H9 (cell line): Measurements from ENCODE around the gene HPCAL4. TPM values are rescaled to one million over a fixed set of nuclear protein-coding genes. Genes with fewer than 3 reads are reported as not detected.

Experiments used
- DNase-seq: peaks from one replicate; pipeline ENCODE4 v3.0.0-alpha.2; 2017
- H2AFZ ChIP-seq: one replicate; pipeline ENCODE4 v1.6.1; 2013; ENCODE audit warnings: mild to moderate bottlenecking, low read length, control low read depth, moderate library complexity
- H2AK5ac ChIP-seq: 2 replicates; pipeline ENCODE4 v1.6.1; 2013; ENCODE audit warnings: low read length, control low read depth, mixed read lengths; ENCODE audit not compliant: insufficient read length
- H2BK120ac ChIP-seq: one replicate; pipeline ENCODE4 v1.6.1; 2013; ENCODE audit warnings: low read depth, mild to moderate bottlenecking, low read length, control low read depth, inconsistent platforms; ENCODE audit not compliant: poor library complexity, severe bottlenecking
- H2BK12ac ChIP-seq: 2 replicates; pipeline ENCODE4 v1.6.1; 2013; ENCODE audit warnings: low read length, control low read depth, mixed read lengths, low read depth; ENCODE audit not compliant: insufficient read length
- H2BK15ac ChIP-seq: 2 replicates; pipeline ENCODE4 v1.6.1; 2013; ENCODE audit warnings: low read depth, low read length, control low read depth
- H2BK20ac ChIP-seq: one replicate; pipeline ENCODE4 v1.6.1; 2013; ENCODE audit warnings: low read depth, mild to moderate bottlenecking, low read length, control low read depth, inconsistent platforms; ENCODE audit not compliant: poor library complexity, severe bottlenecking
- H2BK5ac ChIP-seq: 2 replicates; pipeline ENCODE4 v1.6.1; 2013; ENCODE audit warnings: low read length, control low read depth, mixed read lengths; ENCODE audit not compliant: insufficient read length
- H3K14ac ChIP-seq: 2 replicates; pipeline ENCODE4 v1.6.1; 2013; ENCODE audit warnings: low read length, control low read depth; ENCODE audit not compliant: insufficient read depth
- H3K18ac ChIP-seq: 2 replicates; pipeline ENCODE4 v1.6.1; 2013; ENCODE audit warnings: low read depth, mild to moderate bottlenecking, mixed read lengths, low read length, control low read depth; ENCODE audit not compliant: insufficient read length
- H3K23ac ChIP-seq: 2 replicates; pipeline ENCODE4 v1.6.1; 2013; ENCODE audit warnings: low read length, control low read depth, mixed read lengths, low read depth; ENCODE audit not compliant: insufficient read length
- H3K23me2 ChIP-seq: 2 replicates; pipeline ENCODE4 v1.6.1; 2013; ENCODE audit warnings: low read depth, mild to moderate bottlenecking, mixed read lengths, low read length, control low read depth; ENCODE audit not compliant: insufficient read length, poor library complexity, severe bottlenecking
- H3K27ac ChIP-seq: 2 replicates; pipeline ENCODE4 v1.5.1; 2013; ENCODE audit warnings: low read length, control low read depth, mixed read lengths, low read depth; ENCODE audit not compliant: insufficient read length
- H3K27me3 ChIP-seq: 2 replicates; pipeline ENCODE4 v1.6.1; 2013; ENCODE audit warnings: low read length, control low read depth, inconsistent platforms; ENCODE audit not compliant: insufficient read depth
- H3K4ac ChIP-seq: 2 replicates; pipeline ENCODE4 v1.6.1; 2013; ENCODE audit warnings: low read depth, mild to moderate bottlenecking, control low read depth, inconsistent platforms, low read length, moderate library complexity
- H3K4me1 ChIP-seq: 2 replicates; pipeline ENCODE4 v1.6.1; 2013; ENCODE audit warnings: low read length, control low read depth, inconsistent platforms; ENCODE audit not compliant: insufficient read depth
- H3K4me2 ChIP-seq: 2 replicates; pipeline ENCODE4 v1.6.1; 2013; ENCODE audit warnings: low read length, control low read depth, mixed read lengths; ENCODE audit not compliant: insufficient read length, insufficient read depth
- H3K56ac ChIP-seq: 2 replicates; pipeline ENCODE4 v1.6.1; 2013; ENCODE audit warnings: low read depth, mild to moderate bottlenecking, mixed read lengths, low read length, control low read depth; ENCODE audit not compliant: insufficient read length
- H3K79me1 ChIP-seq: 2 replicates; pipeline ENCODE4 v1.6.1; 2013; ENCODE audit warnings: low read depth, mild to moderate bottlenecking, moderate library complexity, low read length, control low read depth, inconsistent platforms; ENCODE audit not compliant: insufficient read depth, poor library complexity, severe bottlenecking
- H3K79me2 ChIP-seq: 2 replicates; pipeline ENCODE4 v1.6.1; 2013; ENCODE audit warnings: low read length, control low read depth, inconsistent platforms; ENCODE audit not compliant: insufficient read depth
- H3K9ac ChIP-seq: 2 replicates; pipeline ENCODE4 v1.6.1; 2013; ENCODE audit warnings: low read length, control low read depth, mixed read lengths; ENCODE audit not compliant: insufficient read length; ENCODE audit errors: extremely low read depth
- H3K9me3 ChIP-seq: one replicate; pipeline ENCODE4 v1.6.1; 2013; ENCODE audit warnings: low read depth, low read length, inconsistent platforms; ENCODE audit not compliant: control insufficient read depth
- H3T11ph ChIP-seq: one replicate; pipeline ENCODE4 v1.6.1; 2013; ENCODE audit warnings: mild to moderate bottlenecking, low read length, control low read depth, inconsistent platforms
- H4K20me1 ChIP-seq: one replicate; pipeline ENCODE4 v1.6.1; 2013; ENCODE audit not compliant: control insufficient read depth, insufficient read length, insufficient read depth
- H4K5ac ChIP-seq: 2 replicates; pipeline ENCODE4 v1.6.1; 2013; ENCODE audit warnings: low read depth, mild to moderate bottlenecking, mixed read lengths, low read length, control low read depth; ENCODE audit not compliant: insufficient read length
- H4K8ac ChIP-seq: replicated peaks from 2 replicates; pipeline ENCODE4 v1.6.1; 2013; ENCODE audit warnings: low read length, control low read depth, mixed read lengths, low read depth; ENCODE audit not compliant: insufficient read length
- H4K91ac ChIP-seq: 2 replicates; pipeline ENCODE4 v1.6.1; 2013; ENCODE audit warnings: low read depth, mild to moderate bottlenecking, moderate library complexity, mixed read lengths, low read length, control low read depth; ENCODE audit not compliant: insufficient read length
- H3K27ac Mint-ChIP-seq, 3 experiments: 2 replicates in 2 of 3; 3 replicates in 1 of 3; pipeline ENCODE4 v1.8.0; 2020 to 2021; ENCODE audit warnings: mixed read lengths in 3 of 3, mild to moderate bottlenecking in 1 of 3, moderate library complexity in 1 of 3
- H3K27me3 Mint-ChIP-seq: 2 replicates; pipeline ENCODE4 v1.8.0; 2021; ENCODE audit warnings: low read depth, mild to moderate bottlenecking, moderate library complexity, mixed read lengths
- H3K36me3 Mint-ChIP-seq, 3 experiments: 2 replicates in 2 of 3; 3 replicates in 1 of 3; pipeline ENCODE4 v1.8.0; 2020 to 2021; ENCODE audit warnings: low read depth in 3 of 3, mixed read lengths in 3 of 3; ENCODE audit not compliant: insufficient read depth in 1 of 3
- H3K4me1 Mint-ChIP-seq, 2 experiments: 2 replicates each; pipeline ENCODE4 v1.8.0; 2020; ENCODE audit warnings: mixed read lengths in 2 of 2
- H3K4me3 Mint-ChIP-seq, 2 experiments: 2 replicates in 1 of 2; 3 replicates in 1 of 2; pipeline ENCODE4 v1.8.0; 2020 to 2021; ENCODE audit warnings: mild to moderate bottlenecking in 2 of 2, mixed read lengths in 2 of 2, moderate library complexity in 1 of 2
- H3K9me3 Mint-ChIP-seq, 2 experiments: 2 replicates in 1 of 2; 3 replicates in 1 of 2; pipeline ENCODE4 v1.8.0; 2020; ENCODE audit warnings: mild to moderate bottlenecking in 2 of 2, mixed read lengths in 2 of 2, moderate library complexity in 1 of 2
- WGBS: extraction: QIAGEN DNeasy Blood & Tissue Kit; methylation state at CpG from one replicate; pipeline ENCODE4 v1.1.7; 2013; ENCODE audit warnings: missing lambda C conversion rate, low lambda C conversion rate, mixed read lengths; ENCODE audit not compliant: insufficient read length; ENCODE audit errors: extremely low coverage; 5-methylcytosine and 5-hydroxymethylcytosine counted together
- total RNA-seq: library from RNA; stranded (reverse); gene quantifications from 2 replicates; pipeline ENCODE4 v1.2.1, GENCODE V29; 2021
- TF ChIP-seq, protein P1 (sequence below): fragments of 200-600 bp; sonication (generic); conservative IDR thresholded peaks from 3 replicates; pipeline ENCODE4 v1.8.0; 2021; ENCODE audit warnings: antibody characterized with exemption, mild to moderate bottlenecking

Gene HPCAL4
- total RNA-seq, 1 experiment from 2014 or later = 0.15 TPM

DNA sequence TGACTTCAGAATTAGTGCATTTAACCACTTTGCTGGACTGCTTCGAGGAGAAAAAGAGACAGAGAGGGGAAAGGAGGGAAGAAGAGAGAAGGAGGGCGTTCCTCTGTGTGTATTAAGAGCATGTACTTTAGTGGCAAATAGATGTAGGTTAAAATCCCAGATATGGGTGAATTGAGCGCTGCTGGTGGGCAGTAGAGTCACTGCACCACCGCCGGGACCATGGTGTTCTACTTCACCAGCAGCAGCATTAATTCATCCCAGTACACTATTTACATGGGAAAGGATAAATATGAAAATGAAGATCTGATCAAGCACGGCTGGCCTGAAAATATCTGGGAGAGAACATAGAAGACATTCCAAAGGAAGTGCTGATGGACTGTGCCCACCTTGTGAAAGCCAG is 26.6 kb upstream of the HPCAL4 start:
- no CpG with 5 or more reads among the region's 6 CpGs for WGBS
- Mint-ChIP-seq H3K27me3 (peaks cover 98% of the 10 kb centered on the region), H3K4me3 (no peak overlapping the region), H3K4me1 (no peaks in the 10 kb centered on the region), H3K36me3 (no peaks in the 10 kb centered on the region), H3K27ac (no peak overlapping the region), H3K9me3 (peaks cover 0 to 3% of the 10 kb centered on the region in 2 experiments; a peak in 1 of 5 replicates)
- Histone ChIP-seq H3T11ph (no peak overlapping the region), H3K9ac (no peak overlapping the region), H3K4me2 (no peak overlapping the region), H3K4ac (no peak overlapping the region), H3K56ac (no peak overlapping the region), H3K27me3 (peaks cover 57% of the 10 kb centered on the region), H2BK20ac (no peak overlapping the region), H3K23ac (no peak overlapping the region), H4K5ac (no peak overlapping the region), H4K20me1 (no peaks in the 10 kb centered on the region), H3K18ac (no peak overlapping the region), H3K14ac (no peak overlapping the region), H3K27ac (no peak overlapping the region), H3K9me3 (no peaks in the 10 kb centered on the region), H2AK5ac (no peak overlapping the region), H4K91ac (no peak overlapping the region), H2BK120ac (no peak overlapping the region), H3K4me1 (no peaks in the 10 kb centered on the region), H3K23me2 (no peaks in the 10 kb centered on the region), H2BK5ac (no peak overlapping the region), H2AFZ (no peak overlapping the region), H2BK15ac (no peak overlapping the region), H4K8ac (no peak overlapping the region), H3K79me1 (no peaks in the 10 kb centered on the region), H3K79me2 (no peaks in the 10 kb centered on the region), H2BK12ac (no peak overlapping the region)
- TF ChIP-seq, protein P1, sequence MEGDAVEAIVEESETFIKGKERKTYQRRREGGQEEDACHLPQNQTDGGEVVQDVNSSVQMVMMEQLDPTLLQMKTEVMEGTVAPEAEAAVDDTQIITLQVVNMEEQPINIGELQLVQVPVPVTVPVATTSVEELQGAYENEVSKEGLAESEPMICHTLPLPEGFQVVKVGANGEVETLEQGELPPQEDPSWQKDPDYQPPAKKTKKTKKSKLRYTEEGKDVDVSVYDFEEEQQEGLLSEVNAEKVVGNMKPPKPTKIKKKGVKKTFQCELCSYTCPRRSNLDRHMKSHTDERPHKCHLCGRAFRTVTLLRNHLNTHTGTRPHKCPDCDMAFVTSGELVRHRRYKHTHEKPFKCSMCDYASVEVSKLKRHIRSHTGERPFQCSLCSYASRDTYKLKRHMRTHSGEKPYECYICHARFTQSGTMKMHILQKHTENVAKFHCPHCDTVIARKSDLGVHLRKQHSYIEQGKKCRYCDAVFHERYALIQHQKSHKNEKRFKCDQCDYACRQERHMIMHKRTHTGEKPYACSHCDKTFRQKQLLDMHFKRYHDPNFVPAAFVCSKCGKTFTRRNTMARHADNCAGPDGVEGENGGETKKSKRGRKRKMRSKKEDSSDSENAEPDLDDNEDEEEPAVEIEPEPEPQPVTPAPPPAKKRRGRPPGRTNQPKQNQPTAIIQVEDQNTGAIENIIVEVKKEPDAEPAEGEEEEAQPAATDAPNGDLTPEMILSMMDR = peak; percentile 33; the same call in 2 of the 3 replicates
- no peak for DNase-seq
